GM21723 (cell line): ENCODE results near the gene EIF4G1.

ENCODE experiments used
- ATAC-seq: cut with Tn5 transposase; IDR thresholded peaks from one replicate; pipeline ENCODE4 v1.9.1; 2021; ENCODE audit warnings: mild to moderate bottlenecking, moderate library complexity; ENCODE audit not compliant: unreplicated experiment

Gene EIF4G1

GRCh38 chr3:184361932-184362667 is 47.7 kb downstream of the EIF4G1 start:
- peak; percentile 5 for ATAC-seq

GRCh38 chr3:184362668-184363546 is 48.5 kb downstream of the EIF4G1 start:
- peak; percentile 86 for ATAC-seq

- ATAC-seq, result no peak
Observed at GRCh38 chr3:184366619-184367289, 52.3 kb downstream of the EIF4G1 start.

GRCh38 chr3:184368116-184368515 is 53.7 kb downstream of the EIF4G1 start:
- ATAC-seq, result no peak

- no peak for ATAC-seq
Observed at GRCh38 chr3:184368586-184369183, 54.3 kb downstream of the EIF4G1 start.

- ATAC-seq, result peak; percentile 78
Observed at GRCh38 chr3:184371570-184372018, 57.2 kb downstream of the EIF4G1 start.

GRCh38 chr3:184372296-184372821 is 58.0 kb downstream of the EIF4G1 start:
- no peak for ATAC-seq

GRCh38 chr3:184372911-184373310 is 58.5 kb downstream of the EIF4G1 start:
- no peak for ATAC-seq

- ATAC-seq, result no peak
Observed at GRCh38 chr3:184373422-184373821, 59.0 kb downstream of the EIF4G1 start.

GRCh38 chr3:184375747-184376461 is 61.5 kb downstream of the EIF4G1 start:
- no peak for ATAC-seq

- no peak for ATAC-seq
Observed at GRCh38 chr3:184377374-184377773, 63.0 kb downstream of the EIF4G1 start.

- ATAC-seq, result no peak
Observed at GRCh38 chr3:184377882-184378445, 63.6 kb downstream of the EIF4G1 start, which contains the start of gene THPO. THPO (minus strand) TSS chr3:184378207; CDS start chr3:184376259, 1,948 bp downstream.

- ATAC-seq, result no peak
Observed at GRCh38 chr3:184378651-184379357, 64.4 kb downstream of the EIF4G1 start.

- no peak for ATAC-seq
Observed at GRCh38 chr3:184379358-184380184, 65.2 kb downstream of the EIF4G1 start, which contains the start of gene CHRD. CHRD (plus strand) TSS chr3:184380054; CDS start chr3:184380319, 265 bp downstream.

GRCh38 chr3:184380185-184380626 is 65.8 kb downstream of the EIF4G1 start:
- no peak for ATAC-seq

- ATAC-seq, result no peak
Observed at GRCh38 chr3:184380627-184381260, 66.3 kb downstream of the EIF4G1 start.
